T follicular helper cell (primary cell): Measurements from ENCODE around the gene PRDM16.
"Not testable (repeated sequence)": the region's sequence is repeated elsewhere in the genome, so short reads cannot be mapped to it uniquely, and the experiment has no call there.

Experiments used
- DNase-seq: peaks from one replicate; pipeline ENCODE4 v3.0.0-alpha.2; 2020; ENCODE audit warnings: low read depth

The PRDM16 gene

DNA sequence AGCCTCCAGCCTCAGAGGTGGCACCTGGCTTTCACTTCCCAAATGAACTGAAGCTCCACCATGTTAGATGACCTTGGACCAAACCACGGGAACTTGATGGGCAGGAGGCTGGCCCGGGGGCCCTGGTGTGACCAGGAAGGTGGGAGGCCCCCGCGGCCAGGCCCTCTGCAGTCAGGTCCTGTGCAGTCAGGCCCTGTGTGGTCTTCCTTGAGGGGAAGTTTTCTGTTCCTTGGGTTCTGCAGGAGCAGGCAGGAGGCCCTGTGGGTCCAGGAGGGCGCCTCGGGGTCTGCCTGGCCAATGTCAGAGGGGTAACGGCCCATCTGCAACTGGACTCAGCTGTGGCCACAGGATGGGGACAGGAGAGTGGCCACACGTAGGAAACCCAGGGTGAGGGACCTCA, 13.0 kb downstream of the PRDM16 start:
- DNase-seq = no peak

DNA sequence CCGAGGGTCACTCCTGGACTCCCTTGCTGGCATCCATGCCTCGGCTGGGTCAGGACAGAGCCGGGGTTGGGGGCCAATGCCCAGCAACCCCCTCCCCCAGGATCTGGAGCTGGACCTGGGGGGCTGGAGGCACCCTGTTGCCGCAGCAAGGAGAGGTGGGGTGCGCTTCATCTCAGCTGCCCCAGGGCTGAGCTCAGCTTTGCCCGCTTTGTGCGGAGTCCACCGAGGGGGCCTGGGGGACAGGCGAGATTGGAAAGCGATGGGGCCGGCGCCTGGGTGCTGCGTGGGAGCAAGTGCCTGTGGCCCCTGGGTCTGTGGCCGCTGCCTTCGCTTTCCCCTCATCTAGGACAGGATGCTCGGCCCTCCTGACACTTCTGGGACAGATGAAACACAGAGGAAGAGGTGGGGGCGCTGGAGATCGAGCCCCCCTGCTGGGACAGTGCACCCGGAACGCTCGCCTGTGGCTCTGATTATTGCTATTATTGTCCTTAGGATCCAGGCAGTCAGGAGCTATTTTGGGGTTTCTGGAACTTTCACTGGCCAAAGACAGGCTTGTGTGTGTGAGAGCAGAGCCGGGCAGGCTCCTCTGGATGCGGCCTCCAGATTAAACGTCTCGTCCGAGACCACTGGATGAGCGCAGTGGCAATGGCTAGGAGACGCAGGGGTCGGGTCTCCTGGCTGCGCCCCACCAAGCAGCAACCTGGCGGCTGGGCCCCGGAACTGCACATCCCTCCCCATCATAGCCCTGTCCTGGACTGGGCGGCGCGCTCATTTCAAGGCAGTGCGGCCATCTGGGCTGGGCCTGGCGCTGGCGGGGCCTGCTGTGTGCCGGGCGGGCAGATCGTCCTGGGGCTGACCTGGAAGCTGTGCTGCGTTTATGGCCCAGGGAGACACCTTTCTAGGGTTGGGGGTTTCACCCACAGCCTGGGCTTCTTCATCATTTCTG, 13.8 kb downstream of the PRDM16 start:
- DNase-seq = no peak

DNA sequence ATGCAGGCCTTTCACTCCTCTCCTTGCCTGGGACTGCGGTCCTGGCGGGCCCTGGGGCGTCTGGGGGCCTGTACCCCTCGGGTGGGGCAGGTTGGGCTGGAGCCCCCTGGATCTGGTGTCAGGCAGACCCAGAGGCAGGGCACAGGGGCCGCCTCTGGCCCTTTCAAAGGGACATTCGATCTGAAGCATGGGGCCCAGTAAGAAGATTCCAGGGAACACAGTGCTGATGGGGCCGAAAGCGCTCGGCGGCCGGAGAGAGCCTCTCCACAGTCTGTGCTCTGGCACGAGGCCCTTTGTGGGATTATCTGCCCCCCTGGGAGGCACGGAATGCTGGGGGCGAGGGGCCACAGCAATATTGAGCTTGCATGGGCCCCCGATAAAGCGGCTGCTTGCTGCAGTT, 15.2 kb downstream of the PRDM16 start:
- no peak for DNase-seq

DNA sequence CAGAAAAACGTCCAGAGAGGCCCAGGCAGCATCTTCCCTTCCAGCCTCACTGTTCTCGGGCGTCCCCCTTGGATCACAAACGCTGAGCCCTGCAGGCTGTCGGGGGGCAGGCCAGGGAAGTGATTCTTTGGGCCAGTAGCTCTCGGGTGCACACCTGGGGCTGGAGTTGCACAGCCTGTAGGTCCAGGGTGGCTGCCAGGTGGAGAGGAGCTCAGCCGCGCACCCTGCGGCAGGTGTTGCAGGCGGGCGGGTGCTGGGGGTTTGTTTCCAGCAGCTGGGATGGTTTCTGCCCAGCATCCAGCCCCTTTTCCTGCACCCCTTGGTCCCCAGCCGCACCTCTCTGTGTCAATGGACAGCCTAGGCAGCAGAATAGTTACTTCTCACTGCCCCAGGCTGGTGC, 15.7 kb downstream of the PRDM16 start:
- DNase-seq = no peak

DNA sequence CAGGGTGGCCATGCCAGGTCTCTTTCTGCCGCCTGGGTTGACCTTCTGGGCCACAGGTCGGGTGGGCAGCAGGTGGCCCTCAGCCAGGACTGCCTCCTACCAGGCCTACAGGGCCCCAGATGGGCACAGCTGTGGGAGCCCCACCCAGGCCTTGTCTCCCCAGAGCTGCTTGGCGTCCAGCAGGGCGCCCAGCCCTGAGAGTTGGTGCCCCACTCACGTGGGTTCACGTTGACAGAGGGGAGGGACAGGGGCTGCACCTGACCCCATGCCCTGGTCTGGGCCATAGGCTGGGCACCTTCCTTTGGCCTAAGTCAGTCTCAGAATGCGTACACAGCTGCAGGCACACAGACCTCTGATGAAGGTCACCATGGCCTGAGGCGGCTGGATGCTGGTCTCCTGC, 16.7 kb downstream of the PRDM16 start:
- no peak for DNase-seq

DNA sequence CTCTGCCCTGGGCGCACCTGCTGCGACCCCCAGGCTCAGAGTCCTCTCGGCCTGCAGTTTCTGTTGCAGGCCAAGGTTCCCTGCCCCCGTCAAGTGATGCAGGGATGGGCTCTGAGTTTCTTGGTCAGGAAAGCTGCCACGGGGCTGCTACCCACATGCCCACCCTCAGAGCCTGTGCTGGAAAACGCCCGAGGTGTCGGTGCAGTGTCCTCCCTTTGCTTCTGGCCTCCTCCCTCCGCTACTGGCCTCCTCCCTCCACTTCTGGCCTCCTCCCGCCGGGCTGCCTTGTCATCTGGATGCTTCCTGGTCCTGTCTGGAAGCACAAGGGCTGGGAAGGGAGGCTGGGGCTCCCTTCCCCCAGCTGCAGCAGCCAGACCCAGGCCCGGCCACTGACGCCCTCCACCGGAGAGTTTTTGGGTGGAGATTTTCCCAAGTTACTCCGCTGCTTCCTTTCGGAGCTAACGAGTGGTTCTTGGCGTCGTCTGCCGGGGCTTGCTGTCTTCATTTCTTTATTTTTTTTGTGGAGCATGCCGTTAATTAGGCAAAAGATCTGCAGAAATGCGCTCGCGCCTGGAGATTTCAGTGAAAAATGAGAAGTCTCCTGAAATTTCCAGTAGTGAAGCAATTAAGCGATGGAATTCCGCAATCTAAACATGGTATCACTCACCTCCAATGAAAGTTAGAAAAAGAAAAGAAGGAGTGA, 17.4 kb downstream of the PRDM16 start:
- DNase-seq = no peak

DNA sequence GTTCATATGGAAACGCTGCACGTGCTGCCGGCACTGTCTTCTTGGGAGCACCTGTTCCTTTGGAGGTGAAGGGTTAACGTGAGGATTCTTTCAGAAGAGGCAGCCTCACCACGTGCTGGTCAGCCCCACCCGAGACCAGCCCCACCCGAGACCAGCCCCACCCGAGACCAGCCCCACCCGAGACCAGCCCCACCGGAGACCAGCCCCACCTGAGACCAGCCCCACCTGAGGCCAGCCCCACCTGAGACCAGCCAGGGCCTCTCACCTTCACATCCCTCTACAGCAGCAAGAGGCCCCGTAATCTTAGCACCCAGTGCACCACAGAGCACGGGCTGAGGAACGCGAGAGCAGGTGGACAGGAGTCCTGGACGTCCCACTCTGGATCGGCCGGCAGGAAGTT, 18.0 kb downstream of the PRDM16 start:
- no peak for DNase-seq

DNA sequence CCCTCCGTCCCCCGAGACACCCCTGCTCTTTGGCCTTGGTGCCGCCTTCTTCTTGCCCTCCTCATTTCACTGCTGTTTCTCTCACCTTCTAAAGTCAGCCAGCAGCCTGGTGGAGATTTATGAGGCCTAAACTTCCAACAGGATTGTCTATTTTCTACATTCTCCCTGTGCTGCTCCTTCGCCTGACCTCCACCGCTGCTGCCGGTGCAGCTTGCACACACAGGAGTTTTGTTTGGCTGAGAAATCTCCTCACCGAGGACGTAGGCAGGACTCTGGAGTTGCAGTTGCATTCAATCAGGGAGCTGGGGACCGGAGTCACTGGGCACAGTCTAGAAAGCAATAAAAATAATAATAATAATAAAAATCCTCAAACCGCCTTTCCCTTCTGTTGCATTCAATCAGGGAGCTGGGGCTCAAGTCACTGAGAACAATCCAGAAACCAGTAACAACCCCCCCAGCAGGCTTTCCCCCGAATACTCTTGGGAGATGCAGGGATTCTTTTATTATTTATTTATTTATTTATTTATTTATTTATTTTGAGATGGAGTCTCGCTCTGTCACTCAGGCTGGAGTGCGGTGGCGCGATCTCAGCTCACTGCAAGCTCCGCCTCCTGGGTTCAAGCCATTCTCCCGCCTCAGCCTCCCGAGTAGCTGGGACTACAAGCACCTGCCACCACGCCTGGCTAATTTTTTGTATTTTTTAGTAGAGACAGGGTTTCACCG, 19.1 kb downstream of the PRDM16 start:
- DNase-seq = not testable (repeated sequence)

DNA sequence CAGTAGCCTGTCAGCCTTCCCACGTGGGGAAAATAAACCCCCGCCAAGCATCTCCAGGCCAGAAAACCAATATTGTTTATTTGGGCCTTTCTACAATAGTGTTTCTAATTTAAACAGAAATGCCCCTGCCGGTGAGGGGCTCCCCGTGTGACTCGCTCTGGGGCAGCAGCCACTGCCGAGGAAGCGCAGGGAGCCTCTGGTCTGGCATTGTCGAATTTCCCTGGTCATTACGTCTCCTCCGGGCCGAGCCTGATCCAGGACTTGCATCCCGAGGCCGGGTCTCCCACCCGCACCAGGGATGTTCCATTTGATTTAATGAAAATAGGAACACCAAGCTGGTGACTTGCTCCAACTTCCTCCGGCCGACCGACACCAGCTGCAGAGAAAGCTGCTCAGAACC, 20.5 kb downstream of the PRDM16 start:
- DNase-seq = no peak

DNA sequence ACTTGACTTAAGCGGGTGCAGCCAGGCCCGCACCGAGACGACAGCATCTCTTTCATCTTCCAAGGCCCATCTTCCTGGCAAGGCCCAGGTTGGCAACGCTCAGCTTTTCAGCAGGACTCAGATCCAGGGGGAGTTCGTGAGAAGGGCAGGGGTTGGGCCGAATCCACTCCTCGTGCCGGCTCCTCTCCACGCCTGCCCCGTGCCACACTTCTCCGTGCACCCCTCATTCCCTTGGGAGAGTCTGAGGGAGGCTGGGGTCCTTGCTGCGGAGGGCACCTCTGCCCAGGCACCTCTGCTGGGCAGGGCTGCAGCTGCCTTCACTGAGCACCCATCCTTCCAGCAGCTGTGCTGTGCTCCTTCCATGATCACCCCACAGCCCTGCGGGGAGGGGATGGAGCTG, 22.3 kb downstream of the PRDM16 start:
- no peak for DNase-seq

DNA sequence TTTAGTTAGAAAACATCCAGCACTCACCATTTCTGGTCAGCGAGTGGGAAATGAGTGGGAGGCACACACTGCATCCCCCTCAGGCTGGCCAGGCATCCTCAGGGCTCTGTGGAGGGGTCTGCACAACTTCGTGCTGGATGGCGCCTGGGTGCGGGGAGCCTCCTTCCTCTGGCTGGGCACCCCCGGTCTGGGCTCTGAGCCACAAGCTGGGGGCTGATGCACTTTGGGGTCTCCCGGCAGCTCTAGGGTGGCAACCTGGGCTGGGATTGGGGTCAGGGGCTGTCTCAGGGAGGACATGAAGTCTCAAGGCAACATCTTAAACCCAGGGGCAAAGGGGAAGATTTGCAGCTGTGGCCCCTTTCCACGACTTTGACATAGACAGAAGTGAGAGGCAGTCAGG, 23.5 kb downstream of the PRDM16 start:
- no peak for DNase-seq

DNA sequence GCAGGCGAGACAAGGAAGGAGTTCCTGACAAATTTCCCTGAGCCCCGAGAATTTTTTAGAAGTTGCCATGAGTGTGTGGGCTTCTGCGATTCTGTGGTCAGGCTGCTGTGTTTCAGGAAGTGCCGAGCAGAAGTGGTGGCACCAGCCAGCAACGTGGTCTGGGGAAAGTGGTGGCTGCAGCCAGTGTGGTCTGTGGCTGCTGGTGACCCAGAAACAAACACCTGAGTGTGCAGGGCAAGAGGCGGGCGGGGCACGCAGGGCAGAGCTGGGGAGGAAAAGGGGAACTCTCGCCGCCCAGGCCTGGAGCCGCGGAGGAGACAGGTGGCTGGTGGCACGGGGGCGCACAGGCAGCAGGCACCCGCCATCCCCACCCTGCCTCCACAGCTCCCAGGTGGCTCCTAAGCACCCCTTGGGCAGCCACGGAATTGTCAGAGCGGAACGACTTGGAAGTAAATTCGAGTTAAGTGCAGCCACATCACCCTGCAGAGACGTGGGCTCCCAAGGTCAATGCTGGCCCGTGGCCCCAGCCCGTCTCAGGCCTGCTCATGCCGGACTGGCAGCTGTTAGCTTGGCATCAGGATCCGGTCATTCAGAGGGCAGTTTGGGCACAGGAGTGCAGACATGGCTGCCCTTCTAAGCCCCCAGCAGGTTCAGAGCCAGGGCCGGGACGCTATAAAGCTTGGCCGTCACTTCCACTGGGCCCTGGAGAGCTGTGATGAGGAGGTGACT, 25.1 kb downstream of the PRDM16 start:
- DNase-seq = no peak

DNA sequence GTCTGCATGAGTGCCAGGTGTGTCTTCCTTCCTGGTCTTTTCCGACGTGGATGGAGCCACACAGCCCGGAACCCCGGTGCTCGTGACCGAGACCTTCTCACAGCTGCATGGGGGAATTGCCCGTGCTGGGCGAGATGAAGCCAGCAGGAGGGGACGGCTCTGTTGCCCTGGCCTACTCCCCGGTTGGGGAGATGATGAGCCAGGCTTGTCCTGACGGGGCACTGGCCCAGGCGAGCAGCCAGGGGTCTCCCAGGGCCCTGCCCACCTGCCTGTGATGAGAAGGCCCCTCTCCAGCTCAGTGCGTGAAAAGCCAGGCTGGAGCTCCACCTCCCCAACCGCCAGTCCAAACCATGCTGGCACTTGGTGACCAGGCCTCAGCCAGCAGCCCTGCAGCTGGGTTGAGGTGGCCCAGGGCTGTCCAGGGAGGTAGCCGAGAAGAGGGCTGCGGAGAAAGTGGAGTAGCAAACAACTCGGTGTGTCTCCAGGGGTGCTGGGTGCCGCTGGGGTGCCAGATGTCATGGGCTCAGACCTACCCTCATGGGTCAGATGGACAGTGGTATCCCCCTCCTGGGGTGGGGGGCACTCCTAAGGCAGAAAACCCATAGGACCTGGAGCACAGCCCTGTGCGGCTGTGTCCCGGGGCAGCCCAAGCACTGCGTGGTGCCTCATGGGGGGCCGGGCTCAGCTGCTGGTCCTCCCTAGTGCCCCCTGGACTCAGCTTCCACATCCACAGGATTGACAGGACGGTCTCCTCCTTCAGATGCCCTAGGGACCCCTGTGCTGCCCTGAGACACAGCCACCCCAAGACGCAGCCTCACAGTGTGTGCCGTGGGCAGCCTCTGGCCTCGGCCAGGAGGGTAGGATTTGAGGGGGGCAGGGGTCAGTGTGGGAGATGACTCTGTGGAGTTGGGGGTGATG, 26.1 kb downstream of the PRDM16 start:
- DNase-seq = no peak

DNA sequence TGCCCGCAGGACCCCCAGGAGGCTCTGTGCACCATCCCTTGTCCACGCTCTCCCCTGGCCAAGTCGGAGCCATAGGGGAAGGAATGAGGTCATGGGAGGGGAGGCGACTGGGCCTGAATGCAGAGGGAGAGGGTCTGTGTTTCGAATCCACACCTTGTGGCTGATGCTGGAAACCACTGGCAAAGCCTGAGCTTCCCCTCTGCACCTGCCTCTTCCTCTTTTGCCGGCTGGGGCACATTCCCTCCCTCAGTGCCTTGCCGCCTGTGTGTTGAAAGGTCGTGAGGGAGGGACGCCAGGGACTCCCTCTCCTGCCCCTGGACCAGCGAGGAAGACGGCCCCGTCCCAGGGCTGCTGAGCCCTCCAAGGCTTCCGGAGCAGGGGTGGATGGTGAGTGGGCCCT, 27.3 kb downstream of the PRDM16 start:
- DNase-seq = no peak

DNA sequence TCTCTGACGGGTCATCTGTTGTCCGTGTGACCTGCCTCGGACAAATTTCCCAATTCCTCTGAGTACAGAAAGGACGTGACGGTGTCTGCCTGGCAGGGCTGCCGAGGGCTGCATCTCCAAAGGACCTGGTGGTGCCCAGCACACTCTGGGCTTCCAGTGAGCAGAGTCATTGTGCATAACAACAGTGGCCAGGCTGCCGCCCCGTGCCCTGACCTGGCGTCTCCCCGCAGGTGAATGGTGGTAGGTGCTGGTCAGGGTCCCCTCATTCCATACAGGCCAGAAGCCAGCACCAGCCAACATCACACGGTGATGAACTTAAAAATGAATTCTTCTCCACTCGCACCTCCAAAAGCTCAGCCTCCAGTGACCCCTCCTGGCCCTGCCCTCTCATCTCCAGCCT, 28.2 kb downstream of the PRDM16 start:
- DNase-seq = no peak

DNA sequence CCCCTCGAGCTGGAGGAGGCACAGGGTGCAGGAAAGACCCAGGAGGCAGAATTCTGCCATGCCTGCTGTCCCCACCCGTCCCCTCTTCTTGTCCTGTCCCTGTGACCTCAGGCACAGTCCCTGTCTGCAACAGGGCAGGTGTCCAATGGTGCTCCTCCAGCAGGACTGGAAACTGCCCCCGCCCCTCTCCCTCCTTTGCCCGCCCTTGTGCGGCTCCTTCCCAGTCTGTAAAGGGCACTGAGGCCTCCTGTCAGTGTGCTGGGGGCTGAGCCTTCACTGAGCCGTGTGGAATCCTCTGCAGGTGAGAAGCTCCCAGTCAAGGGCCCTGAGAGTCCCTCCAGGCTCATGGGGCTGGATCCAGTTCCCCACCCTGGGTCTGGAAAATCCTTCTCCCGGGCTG, 28.9 kb downstream of the PRDM16 start:
- no peak for DNase-seq

DNA sequence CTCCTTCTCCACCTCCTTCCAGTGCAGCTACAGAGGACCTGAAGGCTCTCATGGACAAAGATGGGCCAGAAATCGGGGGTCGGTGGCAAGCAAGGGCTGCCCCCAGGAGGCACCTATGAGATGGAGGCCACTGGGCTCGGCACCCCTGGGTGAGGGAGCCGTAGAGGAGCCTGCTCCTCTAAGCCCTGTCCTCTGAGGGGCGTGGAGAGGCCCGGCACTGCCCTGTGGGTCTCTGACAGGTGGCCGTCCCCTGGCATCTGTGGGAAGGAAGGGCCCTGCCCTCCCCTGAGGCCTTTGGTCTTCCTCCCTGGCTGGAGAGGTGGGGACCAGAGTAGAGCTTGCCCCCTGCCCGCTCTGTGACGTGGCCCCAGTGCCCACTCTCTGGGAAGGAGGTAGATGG, 30.9 kb downstream of the PRDM16 start:
- no peak for DNase-seq

DNA sequence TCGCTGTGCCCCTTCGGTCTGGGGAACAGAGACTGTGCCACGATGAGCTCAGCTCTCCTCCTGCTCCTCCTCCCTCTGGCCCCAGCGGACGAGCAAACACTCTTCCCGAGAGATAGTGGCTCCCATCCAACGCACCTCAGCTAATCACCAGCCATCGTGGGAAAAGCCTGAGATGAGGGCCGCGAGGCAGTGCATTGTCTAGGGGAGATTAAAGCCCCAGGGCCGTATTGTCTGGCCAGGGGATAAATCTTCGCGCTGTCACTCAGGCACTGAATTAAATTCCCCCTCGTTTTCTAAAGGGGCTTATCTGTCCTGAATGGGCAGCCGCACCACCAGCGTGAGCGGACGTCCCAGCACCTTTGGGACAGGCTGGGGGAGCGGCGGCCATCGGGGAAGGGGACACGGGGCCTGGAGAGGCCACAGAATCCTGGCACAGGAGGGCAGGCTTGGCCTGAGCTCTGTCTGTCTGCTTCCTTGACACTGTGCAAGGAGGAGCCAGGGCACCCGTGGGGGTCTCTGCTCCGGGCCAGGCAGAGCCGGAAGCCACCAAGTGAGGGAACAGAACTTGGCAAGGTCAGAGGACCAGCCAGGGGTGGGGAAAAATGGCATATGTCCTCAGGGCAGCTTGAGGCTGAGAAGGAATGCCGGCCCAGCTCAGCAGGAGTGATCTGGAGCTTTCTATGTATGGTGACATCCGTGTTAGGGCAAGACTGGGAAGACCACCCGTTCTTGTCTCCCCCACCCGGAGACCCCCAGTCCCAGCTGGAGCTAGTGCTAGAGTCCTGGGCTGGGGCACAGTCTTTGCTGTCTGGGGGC, 32.3 kb downstream of the PRDM16 start:
- DNase-seq = no peak

DNA sequence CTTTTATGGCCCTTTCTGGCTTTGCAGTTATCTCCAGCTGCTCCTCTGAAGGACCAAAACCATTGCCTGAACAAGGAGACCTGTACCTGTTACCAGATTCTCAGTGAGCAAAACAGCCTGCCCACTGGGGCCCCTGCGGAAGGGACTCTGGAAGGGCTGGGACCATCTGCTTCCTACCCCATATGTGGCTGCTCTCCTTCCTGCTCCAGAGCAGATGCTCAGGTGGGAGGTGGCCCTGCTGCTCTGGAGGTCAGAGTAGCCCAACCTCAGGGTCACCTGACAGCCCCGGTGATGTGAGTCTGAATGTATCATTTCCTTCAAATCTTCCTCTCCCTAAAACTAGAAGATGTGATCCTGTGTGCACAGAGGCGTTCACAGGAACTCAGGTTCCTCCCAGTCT, 33.6 kb downstream of the PRDM16 start:
- DNase-seq = no peak
